PC-3 (cell line): Measurements from ENCODE around the gene NT5C1B. TPM values are rescaled to one million over a fixed set of nuclear protein-coding genes. Genes with fewer than 3 reads are reported as not detected.
A peak's percentile ranks its signal among the peaks of the same experiment; 100 is the strongest.

Experiments
- ATAC-seq: fragments of 200-7000 bp; cut with Tn5 transposase; 2 replicates; pipeline ENCODE4 v1.9.1; 2020; ENCODE audit warnings: mild to moderate bottlenecking, moderate library complexity
- BruUV-seq: library from RNA; stranded (reverse); fragments of 400-500 nt; replicated peaks from 2 replicates; lab custom pipeline; 2021; lab: Mats Ljungman, UMichigan
- CTCF ChIA-PET: fragments of 300-600 bp; sonication (Branson Sonifier 250); formaldehyde crosslinking; loops from one replicate; lab custom pipeline; 2022; ENCODE audit warnings: antibody characterized with exemption; lab: Charles Lee
- POLR2A ChIA-PET: fragments of 300-600 bp; sonication (Branson Sonifier 250); formaldehyde crosslinking; loops from one replicate; lab custom pipeline; 2022; ENCODE audit warnings: antibody characterized with exemption; ENCODE audit not compliant: unreplicated experiment; lab: Charles Lee
- DNase-seq: peaks from one replicate; pipeline ENCODE4 v3.0.0-alpha.2; 2015
- H2AFZ ChIP-seq: fragments of 300-600 bp; sonication (generic); 2 replicates; pipeline ENCODE4 v1.6.0; 2016; ENCODE audit warnings: antibody characterized with exemption, low read length
- H3F3A ChIP-seq: fragments of 300-600 bp; sonication (generic); one replicate; pipeline ENCODE4 v1.6.0; 2017; ENCODE audit warnings: antibody characterized with exemption, low read length, control low read depth, mild to moderate bottlenecking; ENCODE audit not compliant: unreplicated experiment
- H3K27ac ChIP-seq: fragments of 300-600 bp; sonication (generic); 2 replicates; pipeline ENCODE4 v1.5.1; 2016; ENCODE audit warnings: mild to moderate bottlenecking, low read length
- H3K27me3 ChIP-seq: fragments of 300-600 bp; sonication (generic); 2 replicates; pipeline ENCODE4 v1.6.1; 2016; ENCODE audit warnings: low read length, mixed read lengths
- H3K36me3 ChIP-seq: fragments of 300-600 bp; sonication (generic); 2 replicates; pipeline ENCODE4 v1.6.1; 2016; ENCODE audit warnings: low read depth, mixed run types, low read length, mixed read lengths
- H3K4me1 ChIP-seq: fragments of 300-600 bp; sonication (generic); 2 replicates; pipeline ENCODE4 v1.5.1; 2016; ENCODE audit warnings: low read length; ENCODE audit not compliant: insufficient read depth
- H3K4me2 ChIP-seq: fragments of 300-600 bp; sonication (generic); 2 replicates; pipeline ENCODE4 v1.6.0; 2016; ENCODE audit warnings: low read length
- H3K4me3 ChIP-seq: fragments of 300-600 bp; sonication (generic); 2 replicates; pipeline ENCODE4 v1.5.1; 2016; ENCODE audit warnings: mild to moderate bottlenecking, low read length, mixed read lengths
- H3K79me2 ChIP-seq: fragments of 300-600 bp; sonication (generic); 2 replicates; pipeline ENCODE4 v1.6.1; 2017; ENCODE audit warnings: low read length, mixed read lengths
- H3K9ac ChIP-seq: fragments of 300-600 bp; sonication (generic); 2 replicates; pipeline ENCODE4 v1.6.0; 2016; ENCODE audit warnings: mild to moderate bottlenecking, low read length
- H3K9me2 ChIP-seq: fragments of 300-600 bp; sonication (generic); replicated peaks from 2 replicates; pipeline ENCODE4 v1.6.1; 2016; ENCODE audit warnings: mixed run types, low read length, mixed read lengths
- H3K9me3 ChIP-seq: fragments of 300-600 bp; sonication (generic); 2 replicates; pipeline ENCODE4 v1.6.1; 2016; ENCODE audit warnings: low read length, mixed read lengths
- H4K20me1 ChIP-seq: fragments of 300-600 bp; sonication (generic); 2 replicates; pipeline ENCODE4 v1.6.1; 2016; ENCODE audit warnings: low read length, mixed read lengths
- CTCF ChIP-seq: fragments of 300-600 bp; sonication (generic); conservative IDR thresholded peaks from 2 replicates; pipeline ENCODE4 v1.5.1; 2017; ENCODE audit warnings: antibody characterized with exemption, low read depth, mild to moderate bottlenecking, low read length
- EZH2 ChIP-seq: fragments of 300-600 bp; sonication (generic); IDR thresholded peaks from one replicate; pipeline ENCODE4 v1.6.1; 2017; ENCODE audit warnings: antibody characterized with exemption, mild to moderate bottlenecking, low read length; ENCODE audit not compliant: unreplicated experiment
- EZH2phosphoT487 ChIP-seq: fragments of 300-600 bp; sonication (generic); IDR thresholded peaks from 2 replicates; pipeline ENCODE4 v1.6.1; 2018; ENCODE audit warnings: mild to moderate bottlenecking, antibody characterized with exemption, low read length, borderline replicate concordance
- intact Hi-C: fragments of 100-400 bp; cut with micrococcal nuclease; formaldehyde crosslinking; loops from 2 replicates; pipeline ENCODE4 v1.9.0; 2023
- total RNA-seq: library from RNA; depleted of rRNA; stranded (reverse); fragments of >200 nt; gene quantifications from 2 replicates; pipeline ENCODE4 v1.2.3, GENCODE V29; 2014

The NT5C1B gene
- total RNA-seq, 1 experiment from 2014 or later = not detected

DNA sequence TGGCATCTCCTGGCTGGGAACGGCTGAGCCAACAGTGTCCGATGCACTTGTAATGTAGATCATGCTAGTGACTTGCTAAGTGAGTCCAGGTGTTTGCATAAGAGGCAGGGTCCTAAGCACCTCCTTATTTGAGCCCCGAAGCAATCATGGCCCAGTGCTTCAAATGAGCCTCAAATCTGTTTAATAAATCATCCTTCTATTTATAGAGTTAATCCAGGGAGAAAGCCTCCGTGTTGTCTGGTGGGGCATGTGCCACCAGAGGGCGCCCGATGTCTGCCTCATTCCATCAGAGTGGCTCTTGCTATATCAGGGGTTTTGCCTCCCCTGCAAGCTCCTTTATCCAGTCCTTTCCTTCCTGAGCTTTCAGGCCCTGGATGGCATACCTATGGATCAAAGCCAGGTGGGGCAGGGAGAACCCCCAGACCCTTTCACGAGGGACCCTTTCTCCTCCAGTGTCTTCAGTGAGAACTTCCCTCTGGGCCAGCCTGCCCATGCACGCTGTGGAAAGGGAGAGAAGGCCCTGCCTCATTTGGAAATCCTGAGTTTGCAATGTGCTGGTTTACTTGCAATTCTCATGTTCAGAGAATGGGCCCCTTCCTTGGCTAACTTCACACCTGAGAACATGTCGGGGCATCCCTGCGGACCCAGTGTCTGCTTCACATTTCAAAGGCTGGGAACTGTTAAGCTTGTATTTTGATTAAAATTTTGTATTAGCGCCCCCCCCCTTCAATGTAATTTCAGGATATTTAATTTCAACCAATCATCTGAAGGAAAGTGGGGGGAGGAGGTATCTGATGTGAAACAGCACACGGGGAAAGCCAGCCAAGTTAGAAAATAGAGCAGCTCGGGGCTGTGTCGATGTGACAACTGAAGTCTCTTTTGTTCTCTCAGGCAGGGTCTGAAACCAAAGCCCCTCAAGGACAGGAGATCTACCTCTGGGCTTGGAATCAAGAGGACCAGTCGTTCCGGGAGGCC lies 68.6 kb downstream of the NT5C1B start:
- no TSS peak for BruUV-seq
- no peak overlapping the region for H3K27ac ChIP-seq
- H3K4me3 ChIP-seq = no peak overlapping the region
- peak; percentile 68 for ATAC-seq
- H3K79me2 ChIP-seq = no peaks in the 10 kb centered on the region
- 0 out of 2 replicates have a peak overlapping the region, but pooled peaks have one; percentile 40 for H3K4me2 ChIP-seq
- peaks cover 35% of the 10 kb centered on the region for H3K4me1 ChIP-seq
- ChIA-PET POLR2A (interaction anchor here (0.6 kb wide), 1 partner anchor 39 kb away, joined by 3 read pairs; no protein-coding TSS in a partner anchor), CTCF (interaction anchor here (0.5 to 1.4 kb wide), 9 partner anchors 32 to 1489 kb away, joined by 3 to 6 read pairs (median 3); no protein-coding TSS in a partner anchor)
- peak overlapping the region; percentile 20; the same call in 1 of the 2 replicates for H2AFZ ChIP-seq
- H3K9me3 ChIP-seq = no peaks in the 10 kb centered on the region
- intact Hi-C loops = loop anchor here (1.0 to 5.0 kb wide), 8 partner anchors 37 to 1342 kb away; no protein-coding TSS in a partner anchor
- peaks cover 3% of the 10 kb centered on the region for H3F3A ChIP-seq
- DNase-seq = peak; percentile 88
- H3K27me3 ChIP-seq = no peaks in the 10 kb centered on the region
- TF ChIP-seq EZH2 (no peak), CTCF (peak; percentile 97), EZH2phosphoT487 (no peak)
- H4K20me1 ChIP-seq = no peaks in the 10 kb centered on the region
- no peaks in the 10 kb centered on the region for H3K9me2 ChIP-seq
- H3K36me3 ChIP-seq = no peaks in the 10 kb centered on the region
- no peak overlapping the region for H3K9ac ChIP-seq

- H3K36me3 ChIP-seq = no peaks in the 10 kb centered on the region
- H3F3A ChIP-seq = peaks cover 3% of the 10 kb centered on the region
- TF ChIP-seq EZH2 (no peak), CTCF (no peak), EZH2phosphoT487 (no peak)
- H4K20me1 ChIP-seq = no peaks in the 10 kb centered on the region
- ChIA-PET CTCF (interaction anchor here (0.9 to 1.4 kb wide), 2 partner anchors 40 to 229 kb away, joined by 3 read pairs; no protein-coding TSS in a partner anchor), POLR2A (no interaction called here)
- intact Hi-C loops = loop anchor here (1.0 to 5.0 kb wide), 9 partner anchors 37 to 1343 kb away; no protein-coding TSS in a partner anchor
- no peaks in the 10 kb centered on the region for H3K9me2 ChIP-seq
- no peaks in the 10 kb centered on the region for H3K9me3 ChIP-seq
- BruUV-seq = no TSS peak
- no peak overlapping the region for H3K27ac ChIP-seq
- H3K9ac ChIP-seq = no peak overlapping the region
- DNase-seq (no peak), ATAC-seq (no peak)
- H3K4me2 ChIP-seq = 0 out of 2 replicates have a peak overlapping the region, but pooled peaks have one; percentile 40
- H3K27me3 ChIP-seq = no peaks in the 10 kb centered on the region
- H2AFZ ChIP-seq = peak overlapping the region; percentile 20; the same call in 1 of the 2 replicates
- no peak overlapping the region for H3K4me3 ChIP-seq
- peaks cover 35% of the 10 kb centered on the region for H3K4me1 ChIP-seq
- H3K79me2 ChIP-seq = no peaks in the 10 kb centered on the region
Measured at GRCh38 chr2:18519914-18520450, 69.4 kb downstream of the NT5C1B start.
